GM12801 (cell line): Measurements from ENCODE around the gene EIF3K.

ENCODE experiments used
- TF ChIP-seq, protein P1 (sequence below): IDR thresholded peaks from one replicate; pipeline ENCODE4 v1.5.1; 2011; ENCODE audit warnings: control low read depth; ENCODE audit not compliant: insufficient read length; ENCODE audit errors: extremely low read depth

EIF3K gene, protein sequence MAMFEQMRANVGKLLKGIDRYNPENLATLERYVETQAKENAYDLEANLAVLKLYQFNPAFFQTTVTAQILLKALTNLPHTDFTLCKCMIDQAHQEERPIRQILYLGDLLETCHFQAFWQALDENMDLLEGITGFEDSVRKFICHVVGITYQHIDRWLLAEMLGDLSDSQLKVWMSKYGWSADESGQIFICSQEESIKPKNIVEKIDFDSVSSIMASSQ

DNA sequence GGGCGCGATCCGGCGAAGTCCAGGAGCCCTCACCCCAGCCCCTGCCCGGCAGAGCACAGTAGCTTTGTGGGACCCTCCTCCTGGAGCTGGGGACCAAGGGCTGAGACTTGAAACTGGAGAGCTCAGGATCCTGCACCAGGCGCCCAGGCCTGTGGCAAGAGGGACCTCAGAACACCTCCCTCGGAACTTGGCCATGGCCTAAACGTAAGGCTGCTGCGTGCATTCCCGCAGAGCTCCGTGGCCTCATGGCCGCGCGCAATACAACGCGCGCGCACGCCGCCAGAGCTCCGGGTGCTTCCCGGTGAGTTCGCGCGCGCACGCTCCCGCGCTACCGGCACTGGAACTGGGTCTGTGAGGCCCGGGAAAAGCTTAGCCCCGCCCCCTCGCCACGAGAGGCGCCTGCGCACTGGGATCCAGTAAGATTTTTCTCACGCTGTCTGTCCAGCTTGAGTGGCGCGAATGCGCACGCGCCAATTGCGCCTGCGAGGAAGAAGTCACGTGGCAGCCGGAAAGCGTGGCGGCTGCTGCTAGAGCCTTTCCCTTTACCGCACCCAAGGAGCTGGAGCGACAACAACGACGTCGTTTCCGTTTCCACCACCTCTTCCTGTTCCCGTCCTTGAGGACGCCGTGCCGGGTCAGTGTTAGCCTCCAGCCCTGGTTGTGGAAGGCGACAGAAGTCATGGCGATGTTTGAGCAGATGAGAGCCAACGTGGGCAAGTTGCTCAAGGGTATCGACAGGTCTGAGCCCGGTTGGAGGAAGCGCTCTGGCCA, at the start of gene EIF3K:
Gene EIF3K (plus strand): TSS at position 599 of the 771 bp plus-strand sequence. CDS start 81 bp downstream, at position 680.
- TF ChIP-seq, protein P1, sequence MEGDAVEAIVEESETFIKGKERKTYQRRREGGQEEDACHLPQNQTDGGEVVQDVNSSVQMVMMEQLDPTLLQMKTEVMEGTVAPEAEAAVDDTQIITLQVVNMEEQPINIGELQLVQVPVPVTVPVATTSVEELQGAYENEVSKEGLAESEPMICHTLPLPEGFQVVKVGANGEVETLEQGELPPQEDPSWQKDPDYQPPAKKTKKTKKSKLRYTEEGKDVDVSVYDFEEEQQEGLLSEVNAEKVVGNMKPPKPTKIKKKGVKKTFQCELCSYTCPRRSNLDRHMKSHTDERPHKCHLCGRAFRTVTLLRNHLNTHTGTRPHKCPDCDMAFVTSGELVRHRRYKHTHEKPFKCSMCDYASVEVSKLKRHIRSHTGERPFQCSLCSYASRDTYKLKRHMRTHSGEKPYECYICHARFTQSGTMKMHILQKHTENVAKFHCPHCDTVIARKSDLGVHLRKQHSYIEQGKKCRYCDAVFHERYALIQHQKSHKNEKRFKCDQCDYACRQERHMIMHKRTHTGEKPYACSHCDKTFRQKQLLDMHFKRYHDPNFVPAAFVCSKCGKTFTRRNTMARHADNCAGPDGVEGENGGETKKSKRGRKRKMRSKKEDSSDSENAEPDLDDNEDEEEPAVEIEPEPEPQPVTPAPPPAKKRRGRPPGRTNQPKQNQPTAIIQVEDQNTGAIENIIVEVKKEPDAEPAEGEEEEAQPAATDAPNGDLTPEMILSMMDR, result no peak

DNA sequence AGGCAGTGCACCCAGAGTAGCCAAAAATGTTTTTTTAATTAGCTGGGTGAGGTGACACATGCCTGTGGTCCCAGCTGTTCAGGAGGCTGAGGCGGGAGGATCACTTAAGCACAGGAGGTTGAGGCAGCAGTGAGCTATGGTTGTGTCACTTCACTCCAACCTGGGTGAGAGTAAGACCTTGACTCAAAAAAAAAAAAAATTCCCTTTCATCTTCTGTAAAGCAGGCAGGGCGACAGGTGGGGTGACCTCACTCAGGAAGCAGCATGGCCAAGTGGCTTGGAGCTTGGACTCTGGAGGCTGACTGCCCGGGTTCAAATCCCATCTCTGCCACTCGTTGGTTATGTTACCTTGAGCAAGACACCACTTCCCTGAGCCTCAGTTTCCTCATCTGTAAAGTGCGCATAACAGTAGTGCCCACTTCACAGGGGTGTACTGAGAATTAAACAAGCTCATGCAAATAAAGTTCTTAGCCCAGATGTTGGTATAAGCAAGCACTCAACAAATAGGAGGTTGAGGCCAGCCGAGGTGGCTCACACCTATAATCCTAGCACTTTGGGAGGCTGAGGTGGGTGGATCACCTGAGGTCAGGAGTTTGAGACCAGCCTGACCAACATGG, 49.5 kb upstream of the EIF3K start:
- TF ChIP-seq, protein P1, result no peak

DNA sequence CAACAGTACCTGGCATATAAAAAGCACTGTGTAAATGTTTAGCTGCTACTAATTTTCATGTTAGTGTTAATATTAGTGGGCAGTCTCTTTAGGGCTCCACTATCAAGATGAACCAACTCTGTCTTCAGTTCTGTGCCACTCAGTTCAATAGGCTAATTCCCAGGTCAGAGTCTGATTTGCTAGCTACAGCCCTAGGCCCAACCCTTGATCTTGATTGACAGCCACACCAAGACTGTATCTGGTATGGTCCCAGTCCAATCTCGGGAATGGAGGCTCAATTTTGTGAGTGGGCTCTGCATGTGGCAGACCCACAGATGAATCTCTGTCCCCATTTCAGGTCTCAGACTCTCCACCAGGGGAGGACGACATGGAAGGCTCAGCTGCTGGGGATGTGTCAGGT, 47.3 kb upstream of the EIF3K start:
- TF ChIP-seq, protein P1, result no peak

DNA sequence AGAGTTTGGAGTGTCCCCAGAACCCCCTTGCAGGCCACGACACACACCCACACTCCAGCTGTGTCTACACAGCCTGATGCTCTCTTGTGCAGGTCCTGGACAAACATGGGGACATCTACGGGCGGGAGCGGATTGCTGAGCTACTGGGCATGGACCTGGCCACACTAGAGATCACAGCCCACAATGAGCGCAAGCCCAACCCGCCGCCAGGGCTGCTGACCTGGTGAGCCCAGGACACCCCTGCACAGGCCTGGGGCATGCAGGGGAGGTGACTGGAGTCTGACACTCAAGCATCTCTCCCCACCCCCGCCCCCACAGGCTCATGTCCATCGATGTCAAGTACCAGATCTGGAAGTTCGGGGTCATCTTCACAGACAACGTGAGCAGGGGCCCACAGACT, 41.2 kb upstream of the EIF3K start:
- TF ChIP-seq, protein P1, result no peak

DNA sequence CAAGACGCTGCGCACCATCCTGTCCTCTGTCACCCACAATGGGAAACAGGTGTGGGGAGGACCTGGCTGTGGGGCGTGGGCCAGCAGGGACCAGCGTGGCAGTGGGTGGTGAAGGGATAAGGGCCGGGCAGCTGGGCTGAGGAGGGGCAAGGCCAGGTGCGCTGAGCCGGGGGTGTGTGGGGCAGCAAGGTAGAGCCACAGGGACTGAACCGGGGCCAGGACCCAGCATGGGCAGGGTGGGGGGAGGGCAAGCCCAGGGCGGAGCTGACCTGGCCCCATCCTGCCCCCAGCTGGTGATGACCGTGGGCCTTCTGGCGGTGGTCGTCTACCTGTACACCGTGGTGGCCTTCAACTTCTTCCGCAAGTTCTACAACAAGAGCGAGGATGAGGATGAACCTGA, 38.9 kb upstream of the EIF3K start:
- TF ChIP-seq, protein P1, result no peak

DNA sequence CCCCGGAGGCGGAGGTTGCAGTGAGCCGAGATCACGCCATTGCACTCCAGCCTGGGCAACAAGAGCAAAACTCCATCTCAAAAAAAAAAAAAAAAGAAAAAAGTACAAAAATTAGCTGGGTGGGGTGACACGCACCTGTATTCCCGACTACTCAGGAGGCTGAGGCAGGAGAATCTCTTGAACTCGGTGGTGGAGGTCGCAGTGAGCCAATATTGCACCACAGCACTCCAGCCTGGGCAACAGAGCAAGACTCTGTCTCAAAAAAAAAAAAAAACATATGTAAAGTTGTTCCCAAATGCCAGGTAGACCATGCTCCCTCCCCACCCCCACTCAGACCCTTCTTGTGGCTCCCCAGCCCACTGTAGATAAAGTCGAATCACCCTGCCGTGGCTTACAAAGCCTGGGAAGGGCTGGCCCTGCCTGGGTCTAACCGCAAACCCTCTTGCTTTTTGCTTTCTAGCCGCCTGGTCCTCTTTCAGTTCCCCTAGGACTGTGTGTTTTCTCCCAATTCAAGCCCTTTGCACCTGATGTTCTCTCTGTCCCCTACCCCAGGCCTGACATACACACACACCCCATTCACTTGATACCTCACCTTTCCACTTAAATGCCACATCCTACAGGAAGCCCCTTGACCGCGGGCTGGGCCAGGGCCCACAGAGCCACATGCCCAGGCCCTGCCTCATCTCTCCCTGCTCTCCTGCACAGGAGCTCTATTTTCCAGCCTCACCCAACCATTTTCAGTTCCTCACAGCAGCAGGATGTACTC, 35.6 kb upstream of the EIF3K start:
- TF ChIP-seq, protein P1, result no peak

DNA sequence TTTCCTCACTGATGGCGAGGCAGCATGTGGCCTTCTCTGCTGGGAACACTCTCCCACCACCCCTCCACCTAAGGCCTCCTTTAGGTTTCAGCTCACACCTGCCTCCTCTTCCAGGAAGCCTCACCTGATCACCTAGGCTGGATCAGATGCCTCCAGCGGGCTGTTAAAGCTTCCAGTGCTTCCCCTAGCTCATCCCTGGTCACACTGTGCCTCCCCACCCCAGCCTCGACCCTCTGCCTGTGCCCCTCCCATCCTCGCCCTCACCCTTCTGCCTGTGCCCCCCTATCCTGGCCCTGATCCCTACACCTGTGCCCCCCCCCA, 35.0 kb upstream of the EIF3K start:
- TF ChIP-seq, protein P1, result no peak
